ENCODE data around the gene IL15RA.

- TF ChIP-seq MYC (IDR thresholded peaks at IDR 0.05; ENCODE audit: low read depth, low read length): no peak
- no peak for TF ChIP-seq POLR2A (IDR thresholded peaks at IDR 0.05; ENCODE audit: low read depth, low read length)
- TF ChIP-seq CTCF (IDR thresholded peaks at IDR 0.05; ENCODE audit: extremely low read depth in 1 of 2, insufficient read depth in 1 of 2, low read depth in 1 of 2, low read length in 2 of 2): no peak
- no peak for TF ChIP-seq EZH2 (IDR thresholded peaks at IDR 0.05; ENCODE audit: borderline replicate concordance, low read depth, low read length, severe bottlenecking)
Measured at GRCh38 chr10:5968037-5968680, 9.2 kb downstream of the IL15RA start.

All from endothelial cell of umbilical vein (primary cell).